WI38 (cell line): ENCODE measurements around the gene SLC35B4.

ENCODE experiments used
- H3K4me3 ChIP-seq: 2 replicates; pipeline ENCODE4 v1.5.1; 2011; ENCODE audit warnings: low read depth, mild to moderate bottlenecking, control low read depth, low read length
- TF ChIP-seq, protein P1 (sequence below): IDR thresholded peaks from 2 replicates; pipeline ENCODE4 v1.5.1; 2012; ENCODE audit warnings: low read depth, mild to moderate bottlenecking, control low read depth, low read length

Gene SLC35B4

GRCh38 chr7:134320201-134320600, 3.5 kb upstream of the SLC35B4 start:
- H3K4me3 ChIP-seq = no peak overlapping the region
- TF ChIP-seq, protein P1, sequence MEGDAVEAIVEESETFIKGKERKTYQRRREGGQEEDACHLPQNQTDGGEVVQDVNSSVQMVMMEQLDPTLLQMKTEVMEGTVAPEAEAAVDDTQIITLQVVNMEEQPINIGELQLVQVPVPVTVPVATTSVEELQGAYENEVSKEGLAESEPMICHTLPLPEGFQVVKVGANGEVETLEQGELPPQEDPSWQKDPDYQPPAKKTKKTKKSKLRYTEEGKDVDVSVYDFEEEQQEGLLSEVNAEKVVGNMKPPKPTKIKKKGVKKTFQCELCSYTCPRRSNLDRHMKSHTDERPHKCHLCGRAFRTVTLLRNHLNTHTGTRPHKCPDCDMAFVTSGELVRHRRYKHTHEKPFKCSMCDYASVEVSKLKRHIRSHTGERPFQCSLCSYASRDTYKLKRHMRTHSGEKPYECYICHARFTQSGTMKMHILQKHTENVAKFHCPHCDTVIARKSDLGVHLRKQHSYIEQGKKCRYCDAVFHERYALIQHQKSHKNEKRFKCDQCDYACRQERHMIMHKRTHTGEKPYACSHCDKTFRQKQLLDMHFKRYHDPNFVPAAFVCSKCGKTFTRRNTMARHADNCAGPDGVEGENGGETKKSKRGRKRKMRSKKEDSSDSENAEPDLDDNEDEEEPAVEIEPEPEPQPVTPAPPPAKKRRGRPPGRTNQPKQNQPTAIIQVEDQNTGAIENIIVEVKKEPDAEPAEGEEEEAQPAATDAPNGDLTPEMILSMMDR = no peak

DNA sequence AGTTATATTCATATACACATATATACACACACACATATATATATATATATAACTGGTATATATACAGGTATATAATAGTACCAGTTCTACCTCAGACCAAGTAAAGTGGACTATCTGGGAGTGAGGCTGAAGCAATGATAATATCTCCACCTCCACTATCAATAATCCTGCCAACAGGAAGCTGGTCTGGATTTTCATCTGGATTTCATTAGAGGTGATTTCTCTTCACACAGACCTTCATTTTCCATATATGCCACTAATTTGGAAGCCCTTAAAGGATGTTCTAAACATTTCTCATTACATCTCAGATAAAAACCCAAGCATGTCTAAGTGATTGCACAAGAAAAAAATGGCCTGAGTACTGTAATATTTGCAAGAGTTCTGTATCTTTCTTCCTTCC, 1.7 kb upstream of the SLC35B4 start:
- no peak overlapping the region for H3K4me3 ChIP-seq
- TF ChIP-seq, protein P1 = no peak

- TF ChIP-seq, protein P1 = no peak
These were observed 704 bp upstream of the SLC35B4 start for GRCh38 chr7:134317434-134317833.

GRCh38 chr7:134315679-134316538, 821 bp downstream of the SLC35B4 start:
- TF ChIP-seq, protein P1 = no peak
- H3K4me3 ChIP-seq = peak overlapping the region; percentile 79

More at GRCh38 chr7:134317434-134317833, 704 bp upstream of the SLC35B4 start:
- H3K4me3 ChIP-seq = peak overlapping the region; percentile 79

DNA sequence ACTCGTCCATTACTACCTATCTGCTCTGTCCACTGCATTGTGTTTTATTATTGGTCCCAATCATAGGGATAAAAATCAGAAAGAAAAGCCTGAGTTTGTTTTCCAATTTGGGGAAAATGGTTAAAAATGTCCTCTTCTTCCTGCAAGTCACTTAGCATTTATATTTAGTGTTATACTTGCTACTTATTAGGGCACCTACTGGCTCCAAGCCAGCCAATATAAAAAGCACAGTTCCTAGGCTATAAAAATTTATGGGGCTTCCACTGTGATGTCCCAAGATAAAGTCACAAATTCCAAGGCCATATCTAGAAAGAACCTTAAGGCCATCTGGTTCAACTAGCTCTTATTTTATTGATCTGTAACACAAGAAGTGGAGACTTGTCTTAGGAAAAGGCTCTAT, 3.2 kb downstream of the SLC35B4 start:
- TF ChIP-seq, protein P1 = no peak

DNA sequence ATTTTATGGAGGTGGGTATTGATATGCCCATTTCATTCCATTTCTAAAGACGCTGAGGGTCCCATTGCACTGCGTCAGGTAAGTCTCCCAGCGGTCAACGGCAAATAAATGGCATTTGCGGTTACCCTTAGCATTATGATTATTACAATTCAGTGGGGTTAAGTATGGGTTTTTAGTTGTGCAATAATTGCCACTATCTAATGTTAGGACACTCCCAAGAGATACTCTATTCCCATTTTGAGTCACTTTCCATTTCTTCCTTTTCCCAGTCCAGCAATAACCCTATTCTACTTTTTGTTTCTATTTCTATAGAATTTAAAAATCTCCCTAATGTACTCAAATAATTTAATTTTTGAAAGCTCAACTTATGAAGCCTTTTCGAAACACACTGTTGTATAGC, 4.0 kb downstream of the SLC35B4 start:
- TF ChIP-seq, protein P1 = no peak

More for the DNA sequence above, 3.2 kb downstream of the SLC35B4 start:
- no peak overlapping the region for H3K4me3 ChIP-seq

DNA sequence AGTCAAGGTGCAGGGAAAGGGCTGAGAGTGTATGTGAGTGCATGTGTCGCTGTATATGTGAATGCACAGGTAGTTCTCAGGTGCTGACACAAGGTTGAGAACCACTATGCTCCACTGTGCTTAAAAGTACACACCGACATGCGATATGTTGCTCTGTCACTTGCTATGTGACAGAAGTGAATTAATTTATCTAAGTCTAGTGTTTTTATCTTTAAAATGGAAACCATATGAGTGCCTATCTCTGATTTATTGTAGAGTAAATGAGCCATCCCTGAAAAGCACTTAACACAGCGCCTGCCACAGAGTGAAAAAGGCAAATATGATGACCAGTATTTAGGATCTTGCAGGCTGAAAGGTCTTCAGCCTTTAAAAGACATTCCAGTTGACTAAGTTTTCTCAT, 4.9 kb downstream of the SLC35B4 start:
- TF ChIP-seq, protein P1 = no peak
- no peak overlapping the region for H3K4me3 ChIP-seq

More for the DNA sequence above, 4.0 kb downstream of the SLC35B4 start:
- no peak overlapping the region for H3K4me3 ChIP-seq
